Measurements from ENCODE around the gene ICAM2. TPM values are rescaled to one million over a fixed set of nuclear protein-coding genes. Genes with fewer than 3 reads are reported as not detected.
A peak's percentile ranks its signal among the peaks of the same experiment; 100 is the strongest.

Gene ICAM2
- 10 to 100 TPM in 1 of 2 donors, 1 to 10 TPM in 1; 7.3 to 12.6 TPM for total RNA-seq

DNA sequence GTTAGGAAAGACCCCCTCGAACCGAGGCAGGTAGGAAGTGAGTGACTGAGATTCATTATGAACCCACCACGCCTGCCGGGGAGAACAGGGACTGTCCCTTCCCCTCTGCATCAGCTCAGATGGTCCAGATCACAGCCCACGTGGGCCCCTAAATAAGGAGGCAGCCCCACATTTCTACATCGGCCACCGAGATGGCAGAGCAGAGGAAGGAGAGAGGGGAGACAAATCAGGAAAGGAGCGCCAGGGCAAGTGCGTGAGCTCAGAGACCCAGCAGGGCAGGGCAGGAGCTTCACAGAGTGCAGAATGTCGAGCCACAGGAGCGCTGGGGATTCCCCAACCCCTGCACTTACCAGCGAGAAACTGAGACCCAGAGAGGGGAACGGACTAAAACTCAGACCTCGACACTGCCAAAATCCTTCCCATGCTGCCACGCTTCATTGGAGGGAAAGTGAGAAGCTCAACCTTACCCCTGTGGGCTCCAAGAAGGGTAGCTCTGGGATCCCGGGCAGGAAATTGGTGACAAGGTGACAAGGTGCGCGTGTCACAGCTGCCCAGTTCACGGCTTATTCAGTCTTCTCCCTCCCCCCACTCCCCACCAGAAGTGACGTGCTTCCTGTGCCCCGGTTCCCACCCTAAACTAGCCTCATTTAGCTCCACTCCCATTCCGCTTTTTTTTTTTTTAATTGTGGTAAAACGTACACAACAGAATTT, at the start of gene ICAM2:
TSS of gene ICAM2 (minus strand) at position 578 of the 711 bp plus-strand sequence. CDS start 13,942 bp downstream, outside the sequence.
- peak within 1 kb of the TSS; percentile 13 to 30 for H3K4me3 ChIP-seq

DNA sequence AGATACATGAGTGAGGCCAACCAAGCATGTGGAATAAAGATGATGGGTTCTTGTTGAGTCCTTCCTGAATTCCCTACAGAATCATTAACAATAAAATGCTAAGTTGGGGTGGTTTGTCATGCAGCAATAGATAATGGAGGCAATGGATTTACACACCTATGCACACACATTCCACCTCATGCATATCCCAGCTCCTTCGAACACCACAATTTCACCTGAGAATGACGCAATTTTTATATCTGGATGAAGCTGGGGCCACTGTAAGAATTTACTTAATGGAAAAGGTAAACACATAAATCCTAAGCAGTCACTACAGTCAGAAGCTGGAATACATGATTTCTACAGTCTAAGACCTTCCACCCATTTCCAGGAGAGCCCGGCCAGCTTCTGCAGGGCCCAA, 49.8 kb upstream of the ICAM2 start:
- no peaks in the 10 kb centered on the region for H3K27me3 ChIP-seq (replicated peaks; ENCODE audit: insufficient read depth)
- H3K4me3 ChIP-seq = no peak overlapping the region
- intact Hi-C loops (cut with DNase I) = no loop called here
- H3K36me3 ChIP-seq = peaks cover 7 to 12% of the 10 kb centered on the region in 2 donors
- H3K27ac ChIP-seq = no peak overlapping the region
- no peak for TF ChIP-seq POLR2A (IDR thresholded peaks at IDR 0.05)
- H3K9me3 ChIP-seq = no peaks in the 10 kb centered on the region
- no peak for DNase-seq (ENCODE audit: low spot score)
- peaks cover 3% of the 10 kb centered on the region for H3K4me1 ChIP-seq (replicated peaks)
- 94% methylated on average over 3 of the region's 3 CpGs for WGBS

More for the DNA sequence above, at the start of gene ICAM2:
- DNase-seq (ENCODE audit: low spot score) = peak; percentile 33
- no peaks in the 10 kb centered on the region for H3K4me1 ChIP-seq (replicated peaks)
- no peaks in the 10 kb centered on the region for H3K36me3 ChIP-seq
- WGBS = 16% methylated on average over 23 of the region's 23 CpGs
- intact Hi-C loops (cut with DNase I) = no loop called here
- no peaks in the 10 kb centered on the region for H3K9me3 ChIP-seq
- TF ChIP-seq POLR2AphosphoS5 (IDR thresholded peaks at IDR 0.05) = peak; percentile 4
- TF ChIP-seq, protein P1, sequence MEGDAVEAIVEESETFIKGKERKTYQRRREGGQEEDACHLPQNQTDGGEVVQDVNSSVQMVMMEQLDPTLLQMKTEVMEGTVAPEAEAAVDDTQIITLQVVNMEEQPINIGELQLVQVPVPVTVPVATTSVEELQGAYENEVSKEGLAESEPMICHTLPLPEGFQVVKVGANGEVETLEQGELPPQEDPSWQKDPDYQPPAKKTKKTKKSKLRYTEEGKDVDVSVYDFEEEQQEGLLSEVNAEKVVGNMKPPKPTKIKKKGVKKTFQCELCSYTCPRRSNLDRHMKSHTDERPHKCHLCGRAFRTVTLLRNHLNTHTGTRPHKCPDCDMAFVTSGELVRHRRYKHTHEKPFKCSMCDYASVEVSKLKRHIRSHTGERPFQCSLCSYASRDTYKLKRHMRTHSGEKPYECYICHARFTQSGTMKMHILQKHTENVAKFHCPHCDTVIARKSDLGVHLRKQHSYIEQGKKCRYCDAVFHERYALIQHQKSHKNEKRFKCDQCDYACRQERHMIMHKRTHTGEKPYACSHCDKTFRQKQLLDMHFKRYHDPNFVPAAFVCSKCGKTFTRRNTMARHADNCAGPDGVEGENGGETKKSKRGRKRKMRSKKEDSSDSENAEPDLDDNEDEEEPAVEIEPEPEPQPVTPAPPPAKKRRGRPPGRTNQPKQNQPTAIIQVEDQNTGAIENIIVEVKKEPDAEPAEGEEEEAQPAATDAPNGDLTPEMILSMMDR (IDR thresholded peaks at IDR 0.05) = no peak
- no peaks in the 10 kb centered on the region for H3K27me3 ChIP-seq (replicated peaks; ENCODE audit: insufficient read depth)
- H3K27ac ChIP-seq = peak within 1 kb of the TSS; percentile 52 to 53

DNA sequence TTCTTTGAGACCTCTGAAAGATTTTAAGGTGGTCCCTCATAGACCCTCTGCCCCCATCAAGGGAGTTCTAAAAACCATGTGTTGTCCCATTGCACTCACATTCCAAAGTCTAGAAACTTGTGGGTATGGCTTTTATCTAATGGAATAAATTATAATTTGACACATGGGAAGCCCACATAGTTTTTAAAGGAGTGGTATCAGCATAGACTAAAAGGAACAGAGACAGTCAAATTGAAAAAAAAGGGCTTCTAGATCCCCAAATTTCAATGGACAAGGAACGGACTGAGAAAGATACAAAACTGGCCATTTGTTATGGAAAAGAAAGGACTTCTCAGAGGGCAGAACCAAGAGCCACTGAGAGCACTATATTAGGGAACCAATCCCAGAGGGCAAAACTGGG, 48.7 kb upstream of the ICAM2 start:
- DNase-seq (ENCODE audit: low spot score) = no peak
- WGBS = 100% methylated on average over 1 of the region's 1 CpG
- intact Hi-C loops (cut with DNase I) = no loop called here

DNA sequence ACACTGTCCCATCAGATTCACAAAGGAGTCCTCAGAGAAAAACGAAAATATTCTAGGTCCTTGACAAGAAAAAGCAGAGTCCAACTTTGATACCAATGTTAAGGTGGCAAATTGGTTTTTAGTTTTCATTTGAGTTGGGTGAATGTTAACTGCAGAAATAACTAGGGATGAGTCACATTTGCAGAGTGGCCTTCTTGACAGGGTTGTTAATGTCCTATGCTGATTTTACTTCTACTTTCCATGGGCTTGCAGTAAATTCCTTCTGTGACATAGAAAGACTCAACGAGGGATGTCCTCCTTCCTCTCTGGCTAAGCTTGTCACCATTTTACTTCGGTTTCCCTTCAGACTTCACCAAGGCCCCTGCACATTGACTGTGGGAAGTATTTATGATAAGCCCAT, 47.2 kb upstream of the ICAM2 start:
- intact Hi-C loops (cut with DNase I) = no loop called here
- DNase-seq (ENCODE audit: low spot score) = no peak
- TF ChIP-seq POLR2A (IDR thresholded peaks at IDR 0.05) (no peak), POLR2AphosphoS5 (IDR thresholded peaks at IDR 0.05) (no peak)
- TF ChIP-seq, protein P1 (IDR thresholded peaks at IDR 0.05) = no peak
- no peaks in the 10 kb centered on the region for H3K9me3 ChIP-seq
- no peak overlapping the region for H3K4me3 ChIP-seq
- peaks cover 7% of the 10 kb centered on the region for H3K4me1 ChIP-seq (replicated peaks)
- no peak overlapping the region for H3K27ac ChIP-seq
- 80% methylated on average over 3 of the region's 3 CpGs for WGBS
- peaks cover 7 to 12% of the 10 kb centered on the region in 2 donors for H3K36me3 ChIP-seq
- H3K27me3 ChIP-seq (replicated peaks; ENCODE audit: insufficient read depth) = no peaks in the 10 kb centered on the region

More for the DNA sequence above, 48.7 kb upstream of the ICAM2 start:
- peaks cover 7 to 12% of the 10 kb centered on the region in 2 donors for H3K36me3 ChIP-seq
- peaks cover 6% of the 10 kb centered on the region for H3K4me1 ChIP-seq (replicated peaks)
- H3K27me3 ChIP-seq (replicated peaks; ENCODE audit: insufficient read depth) = no peaks in the 10 kb centered on the region
- H3K4me3 ChIP-seq = no peak overlapping the region
- no peak for TF ChIP-seq POLR2AphosphoS5 (IDR thresholded peaks at IDR 0.05)
- TF ChIP-seq, protein P1 (IDR thresholded peaks at IDR 0.05) = no peak
- no peak for TF ChIP-seq POLR2A (IDR thresholded peaks at IDR 0.05)
- no peaks in the 10 kb centered on the region for H3K9me3 ChIP-seq
- no peak overlapping the region for H3K27ac ChIP-seq

DNA sequence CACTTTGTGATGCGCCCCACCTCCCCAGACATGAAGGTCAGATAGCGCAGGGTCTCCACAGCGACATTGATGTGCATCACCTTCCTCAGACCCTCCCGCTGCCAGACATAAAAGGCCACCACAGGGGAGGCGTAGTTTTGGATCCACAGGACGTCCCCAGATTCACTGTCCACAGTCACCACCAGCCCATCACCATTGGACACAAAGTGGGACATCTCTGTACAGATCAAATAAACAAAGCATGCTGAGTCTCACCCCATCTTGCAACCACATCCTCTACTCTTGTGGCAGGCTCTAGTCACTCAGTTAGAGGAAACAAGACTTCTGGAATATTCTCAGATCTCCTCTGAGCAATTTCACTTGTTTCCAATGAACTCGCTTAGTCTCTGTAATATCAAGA, 46.3 kb upstream of the ICAM2 start:
- 90% methylated on average over 7 of the region's 7 CpGs for WGBS
- H3K4me1 ChIP-seq (replicated peaks) = peaks cover 7% of the 10 kb centered on the region
- H3K9me3 ChIP-seq = no peaks in the 10 kb centered on the region
- no peaks in the 10 kb centered on the region for H3K27me3 ChIP-seq (replicated peaks; ENCODE audit: insufficient read depth)
- intact Hi-C loops (cut with DNase I) = no loop called here
- no peak overlapping the region for H3K27ac ChIP-seq
- H3K36me3 ChIP-seq = peaks cover 7 to 12% of the 10 kb centered on the region in 2 donors
- TF ChIP-seq POLR2AphosphoS5 (IDR thresholded peaks at IDR 0.05) (no peak), POLR2A (IDR thresholded peaks at IDR 0.05) (no peak)
- TF ChIP-seq, protein P1 (IDR thresholded peaks at IDR 0.05) = no peak
- no peak overlapping the region for H3K4me3 ChIP-seq
- no peak for DNase-seq (ENCODE audit: low spot score)
